Gastroesophageal sphincter (tissue), 4 donors: Measurements from ENCODE around the gene NFE2L3. TPM values are rescaled to one million over a fixed set of nuclear protein-coding genes. Genes with fewer than 3 reads are reported as not detected.
"Not testable (repeated sequence)": the region's sequence is repeated elsewhere in the genome, so short reads cannot be mapped to it uniquely, and the experiment has no call there.

Source experiments
- ATAC-seq: fragments of 150-250 bp; one replicate; pipeline ENCODE4 v1.9.1; 2016; ENCODE audit warnings: mild to moderate bottlenecking, moderate library complexity
- H3K27ac ChIP-seq, 4 donors: fragments of 200-600 bp; sonication (generic) in 3 of 4; 1 replicate in 3 of 4; 2 replicates in 1 of 4; pipeline ENCODE4 v1.5.1; 2016 to 2019
- H3K27me3 ChIP-seq: fragments of 200-600 bp; sonication (generic); one replicate; pipeline ENCODE4 v1.5.1; 2019
- H3K36me3 ChIP-seq, 2 donors: fragments of 200-600 bp; sonication (generic); one replicate each; pipeline ENCODE4 v1.5.1; 2019; ENCODE audit warnings: control low read depth in 1 of 2
- H3K4me1 ChIP-seq, 3 donors: fragments of 200-600 bp; sonication (generic); 1 replicate in 2 of 3; 2 replicates in 1 of 3; pipeline ENCODE4 v1.5.1; 2016 to 2019; ENCODE audit warnings: control low read depth in 2 of 3
- H3K4me3 ChIP-seq, 2 donors: fragments of 200-600 bp; sonication (generic); one replicate each; pipeline ENCODE4 v1.5.1; 2019; ENCODE audit warnings: mild to moderate bottlenecking in 1 of 2, moderate library complexity in 1 of 2
- H3K9me3 ChIP-seq, 3 donors: fragments of 200-600 bp; sonication (generic); one replicate each; pipeline ENCODE4 v1.5.1; 2017 to 2019; ENCODE audit warnings: control low read depth in 2 of 3
- CTCF ChIP-seq, 4 experiments: fragments of 200-600 bp in 2 of 4; fragments of 450-650 bp in 2 of 4; sonication (generic) in 1 of 4; IDR thresholded peaks; one replicate each; pipeline ENCODE4 v1.5.1; 2017 to 2019; ENCODE audit warnings: antibody characterized with exemption in 4 of 4, mild to moderate bottlenecking in 2 of 4, moderate library complexity in 2 of 4
- EP300 ChIP-seq: sonication (generic); formaldehyde crosslinking; IDR thresholded peaks from one replicate; pipeline ENCODE4 v1.6.1; 2017; ENCODE audit warnings: antibody characterized with exemption, mild to moderate bottlenecking
- POLR2A ChIP-seq, 2 donors: fragments of 450-650 bp; IDR thresholded peaks; one replicate each; pipeline ENCODE4 v1.6.1; 2017; ENCODE audit warnings: antibody characterized with exemption in 2 of 2, mild to moderate bottlenecking in 2 of 2, moderate library complexity in 1 of 2
- POLR2AphosphoS5 ChIP-seq: sonication (generic); formaldehyde crosslinking; IDR thresholded peaks from one replicate; pipeline ENCODE4 v1.6.1; 2017; ENCODE audit warnings: antibody characterized with exemption
- WGBS, 2 donors: methylation state at CpG; one replicate each; pipeline ENCODE4 v1.1.5; 2018; ENCODE audit warnings: low coverage in 1 of 2; 5-methylcytosine and 5-hydroxymethylcytosine counted together
- total RNA-seq, 4 donors: library from RNA; depleted of rRNA; stranded (reverse); fragments of >200 nt; gene quantifications; one replicate each; pipeline ENCODE4 v1.1.0, GENCODE V29; 2016

Gene NFE2L3
- total RNA-seq, 4 donors from 2014 or later: 0.62 to 4.4 (median 2.2) TPM

GRCh38 chr7:26115650-26116049 is 36.3 kb upstream of the NFE2L3 start:
- peaks cover 39% of the 10 kb centered on the region for H3K27me3 ChIP-seq
- H3K4me3 ChIP-seq: no peak overlapping the region
- H3K27ac ChIP-seq: no peak overlapping the region
- no peak for ATAC-seq
- no peaks in the 10 kb centered on the region for H3K4me1 ChIP-seq
- WGBS, 2 donors: 56 to 60% methylated on average over 5 of the region's 5 CpGs
- no peaks in the 10 kb centered on the region for H3K36me3 ChIP-seq
- H3K9me3 ChIP-seq: no peaks in the 10 kb centered on the region
- TF ChIP-seq POLR2A (IDR thresholded peaks at IDR 0.05) (no peak), CTCF (IDR thresholded peaks at IDR 0.05) (no peak), EP300 (no peak), POLR2AphosphoS5 (no peak)

GRCh38 chr7:26117142-26117807 is 34.7 kb upstream of the NFE2L3 start:
- TF ChIP-seq POLR2AphosphoS5: no peak
- no peak for TF ChIP-seq CTCF (IDR thresholded peaks at IDR 0.05)
- no peak for TF ChIP-seq EP300
- TF ChIP-seq POLR2A (IDR thresholded peaks at IDR 0.05): no peak
- Histone ChIP-seq H3K27ac (no peak overlapping the region), H3K27me3 (peaks cover 39% of the 10 kb centered on the region), H3K4me3 (no peak overlapping the region), H3K9me3 (no peaks in the 10 kb centered on the region), H3K36me3 (no peaks in the 10 kb centered on the region), H3K4me1 (no peaks in the 10 kb centered on the region)
- WGBS, 2 donors: 55 to 67% methylated on average over 2 to 6 of the region's 7 CpGs
- ATAC-seq: no peak

- H3K4me3 ChIP-seq: no peak overlapping the region
- H3K4me1 ChIP-seq: no peaks in the 10 kb centered on the region
- 89 to 95% methylated on average over 6 of the region's 6 CpGs for whole genome bisulfite sequencing, 2 donors
- no peak overlapping the region for H3K27ac ChIP-seq
- ATAC-seq: no peak
- H3K9me3 ChIP-seq: no peaks in the 10 kb centered on the region
- H3K27me3 ChIP-seq: peaks cover 39% of the 10 kb centered on the region
- H3K36me3 ChIP-seq: no peaks in the 10 kb centered on the region
- TF ChIP-seq POLR2A (IDR thresholded peaks at IDR 0.05): no peak
- TF ChIP-seq POLR2AphosphoS5: no peak
- TF ChIP-seq CTCF (IDR thresholded peaks at IDR 0.05): no peak
- no peak for TF ChIP-seq EP300
These were observed 34.0 kb upstream of the NFE2L3 start for GRCh38 chr7:26117970-26118369.

GRCh38 chr7:26122745-26123144 is 29.3 kb upstream of the NFE2L3 start:
- 73 to 75% methylated on average over 1 to 2 of the region's 4 CpGs for WGBS, 2 donors
- TF ChIP-seq EP300 (no peak), POLR2A (IDR thresholded peaks at IDR 0.05) (no peak), POLR2AphosphoS5 (no peak), CTCF (IDR thresholded peaks at IDR 0.05) (no peak)
- no peaks in the 10 kb centered on the region for H3K4me1 ChIP-seq
- no peak overlapping the region for H3K4me3 ChIP-seq
- ATAC-seq: no peak
- peaks cover 34% of the 10 kb centered on the region for H3K27me3 ChIP-seq
- H3K27ac ChIP-seq: no peak overlapping the region
- no peaks in the 10 kb centered on the region for H3K9me3 ChIP-seq
- no peaks in the 10 kb centered on the region for H3K36me3 ChIP-seq

GRCh38 chr7:26124775-26125174 is 27.2 kb upstream of the NFE2L3 start:
- ATAC-seq, H3K4me1 ChIP-seq, H3K9me3 ChIP-seq, H3K4me3 ChIP-seq, H3K27ac ChIP-seq, H3K36me3 ChIP-seq: not testable (repeated sequence)
- WGBS, 2 donors: 73 to 85% methylated on average over 3 to 4 of the region's 4 CpGs
- H3K27me3 ChIP-seq: peaks cover 14% of the 10 kb centered on the region
